SK-N-SH (cell line): Measurements from ENCODE around the gene FOXI2. TPM values are rescaled to one million over a fixed set of nuclear protein-coding genes. Genes with fewer than 3 reads are reported as not detected.

Source experiments
- CTCF ChIA-PET: fragments of 300-600, 350-600 bp; formaldehyde crosslinking; extraction: SDS; loops from one replicate; lab custom pipeline; 2021; lab: Yijun Ruan, JAX
- POLR2A ChIA-PET: fragments of 350-600 bp; sonication (Branson Sonifier 250); formaldehyde crosslinking; extraction: SDS; loops from one replicate; lab custom pipeline; 2020; ENCODE audit warnings: antibody characterized with exemption, inconsistent platforms; lab: Yijun Ruan, JAX
- DNase-seq: peaks from one replicate; pipeline ENCODE4 v3.0.0; 2012
- H2AFZ ChIP-seq: fragments of 200-600 bp; sonication (generic); 2 replicates; pipeline ENCODE4 v1.8.1; 2016; ENCODE audit warnings: antibody characterized with exemption, mild to moderate bottlenecking, low read depth
- H3F3A ChIP-seq: fragments of 200-600 bp; sonication (generic); replicated peaks from 2 replicates; pipeline ENCODE3; 2016; ENCODE audit warnings: antibody characterized with exemption, mild to moderate bottlenecking; ENCODE audit not compliant: insufficient read depth
- H3K27ac ChIP-seq, 2 experiments: fragments of 200-500 bp in 1 of 2; fragments of 200-600 bp in 1 of 2; sonication (Bioruptor generic) in 1 of 2; sonication (generic), shearing (Covaris generic) in 1 of 2; 2 replicates each; pipeline versions ENCODE4 v1.5.1 to v1.6.1; 2014 to 2016; ENCODE audit warnings: low read depth in 2 of 2, inconsistent platforms in 1 of 2, low read length in 1 of 2, mild to moderate bottlenecking in 1 of 2, mixed read lengths in 1 of 2
- H3K27me3 ChIP-seq: fragments of 200-600 bp; sonication (generic), shearing (Covaris generic); 2 replicates; pipeline ENCODE4 v1.6.1; 2016; ENCODE audit warnings: mixed run types; ENCODE audit not compliant: insufficient read depth
- H3K36me3 ChIP-seq, 2 experiments: fragments of 200-500 bp in 1 of 2; fragments of 200-600 bp in 1 of 2; sonication (Bioruptor generic) in 1 of 2; sonication (generic) in 1 of 2; replicated peaks in 1 of 2; 2 replicates each; pipeline versions ENCODE3 to v1.5.1; 2014 to 2016; ENCODE audit warnings: low read length in 1 of 2, mild to moderate bottlenecking in 1 of 2; ENCODE audit not compliant: insufficient read depth in 2 of 2, control insufficient read depth in 1 of 2
- H3K4me1 ChIP-seq, 2 experiments: fragments of 200-500 bp in 1 of 2; fragments of 200-600 bp in 1 of 2; sonication (Bioruptor generic) in 1 of 2; sonication (generic), shearing (Covaris generic) in 1 of 2; 2 replicates each; pipeline versions ENCODE4 v1.5.1 to v1.6.1; 2014 to 2016; ENCODE audit warnings: low read depth in 1 of 2, low read length in 1 of 2, mixed run types in 1 of 2; ENCODE audit not compliant: insufficient read depth in 2 of 2, control insufficient read depth in 1 of 2
- H3K4me2 ChIP-seq: fragments of 200-600 bp; sonication (generic), shearing (Covaris generic); 2 replicates; pipeline ENCODE4 v1.6.1; 2017; ENCODE audit warnings: mixed run types
- H3K4me3 ChIP-seq, 2 experiments: fragments of 200-500 bp in 1 of 2; fragments of 200-600 bp in 1 of 2; sonication (Bioruptor generic) in 1 of 2; sonication (generic), shearing (Covaris generic) in 1 of 2; 2 replicates each; pipeline versions ENCODE4 v1.5.1 to v1.8.1; 2014 to 2016; ENCODE audit warnings: low read depth in 2 of 2, inconsistent platforms in 1 of 2, low read length in 1 of 2, mild to moderate bottlenecking in 1 of 2, mixed read lengths in 1 of 2, moderate library complexity in 1 of 2
- H3K79me2 ChIP-seq: fragments of 200-600 bp; sonication (generic); 2 replicates; pipeline ENCODE4 v1.8.1; 2017; ENCODE audit warnings: mild to moderate bottlenecking; ENCODE audit not compliant: insufficient read depth
- H3K9ac ChIP-seq: fragments of 200-600 bp; sonication (generic); 2 replicates; pipeline ENCODE4 v1.6.1; 2017; ENCODE audit warnings: mixed run types
- H3K9me2 ChIP-seq: fragments of 200-600 bp; sonication (generic); 2 replicates; pipeline ENCODE4 v1.6.1; 2017; ENCODE audit warnings: mixed run types
- H3K9me3 ChIP-seq: fragments of 200-600 bp; sonication (generic); 2 replicates; pipeline ENCODE4 v1.6.1; 2017; ENCODE audit warnings: mixed run types, mild to moderate bottlenecking, moderate library complexity
- H4K20me1 ChIP-seq: fragments of 200-600 bp; sonication (generic); 2 replicates; pipeline ENCODE4 v1.6.1; 2017; ENCODE audit warnings: mild to moderate bottlenecking, mixed run types; ENCODE audit not compliant: insufficient read depth
- CHD2 ChIP-seq: fragments of 150-350 bp; IDR thresholded peaks from 2 replicates; pipeline ENCODE4 v1.6.1; 2018; ENCODE audit warnings: low read length; ENCODE audit not compliant: partially characterized antibody
- CTCF ChIP-seq: fragments of 200-600 bp; sonication (generic); IDR thresholded peaks from 2 replicates; pipeline ENCODE4 v1.6.1; 2017; ENCODE audit warnings: antibody characterized with exemption, mild to moderate bottlenecking, moderate library complexity
- EP300 ChIP-seq, 2 experiments: IDR thresholded peaks; 2 replicates each; pipeline versions ENCODE4 v1.4.0 to v1.6.1; 2012; ENCODE audit warnings: borderline replicate concordance in 1 of 2, low read depth in 1 of 2, low read length in 1 of 2
- FOSL2 ChIP-seq: IDR thresholded peaks from 2 replicates; pipeline ENCODE4 v1.4.0; 2012; ENCODE audit warnings: low read depth, mild to moderate bottlenecking, moderate library complexity, borderline replicate concordance
- GATA2 ChIP-seq: sonication (generic); formaldehyde crosslinking; IDR thresholded peaks from 2 replicates; pipeline ENCODE4 v1.5.0; 2020; ENCODE audit warnings: mild to moderate bottlenecking, missing genetic modification reagents
- IRF3 ChIP-seq: fragments of 150-350 bp; IDR thresholded peaks from 2 replicates; pipeline ENCODE4 v1.6.1; 2016; ENCODE audit warnings: mild to moderate bottlenecking, low read depth, low read length
- MAX ChIP-seq: IDR thresholded peaks from 2 replicates; pipeline ENCODE4 v1.4.0; 2012; ENCODE audit warnings: low read depth
- MEF2A ChIP-seq: IDR thresholded peaks from 2 replicates; pipeline ENCODE4 v1.4.0; 2012; ENCODE audit warnings: low read depth, borderline replicate concordance
- NFIC ChIP-seq: IDR thresholded peaks from 2 replicates; pipeline ENCODE4 v1.4.0; 2012; ENCODE audit warnings: borderline replicate concordance
- NRF1 ChIP-seq: IDR thresholded peaks from 2 replicates; pipeline ENCODE4 v1.6.1; 2012; ENCODE audit warnings: low read depth, mild to moderate bottlenecking, low read length
- PBX3 ChIP-seq: IDR thresholded peaks from 2 replicates; pipeline ENCODE4; 2012
- POLR2AphosphoS5 ChIP-seq: IDR thresholded peaks from 2 replicates; pipeline ENCODE4 v1.6.1; 2012; ENCODE audit warnings: low read depth, low read length
- RAD21 ChIP-seq: IDR thresholded peaks from 2 replicates; pipeline ENCODE4 v1.6.1; 2012; ENCODE audit warnings: mild to moderate bottlenecking, low read length
- REST ChIP-seq: IDR thresholded peaks from 2 replicates; pipeline ENCODE4 v1.6.1; 2012; ENCODE audit warnings: mild to moderate bottlenecking, low read depth, low read length, moderate library complexity
- RFX5 ChIP-seq: IDR thresholded peaks from 2 replicates; pipeline ENCODE4 v1.6.1; 2012; ENCODE audit warnings: mild to moderate bottlenecking, improper control_type of control experiment, low read length
- SIN3A ChIP-seq: IDR thresholded peaks from 2 replicates; pipeline ENCODE4 v1.6.1; 2012; ENCODE audit warnings: low read depth, mild to moderate bottlenecking, low read length, moderate library complexity, borderline replicate concordance
- SMC3 ChIP-seq: IDR thresholded peaks from 2 replicates; pipeline ENCODE4 v1.6.1; 2012; ENCODE audit warnings: low read depth, low read length, improper control_type of control experiment
- TAF1 ChIP-seq: IDR thresholded peaks from 2 replicates; pipeline ENCODE4 v1.6.1; 2012; ENCODE audit warnings: low read depth, mild to moderate bottlenecking, low read length, moderate library complexity, borderline replicate concordance
- TEAD4 ChIP-seq: IDR thresholded peaks from 2 replicates; pipeline ENCODE4 v1.4.0; 2012; ENCODE audit warnings: mild to moderate bottlenecking, borderline replicate concordance; ENCODE audit not compliant: insufficient read depth
- USF1 ChIP-seq: IDR thresholded peaks from 2 replicates; pipeline ENCODE4 v1.4.0; 2012; ENCODE audit warnings: low read depth, borderline replicate concordance
- YY1 ChIP-seq: IDR thresholded peaks from 2 replicates; pipeline ENCODE4 v1.4.0; 2012; ENCODE audit warnings: low read depth, mild to moderate bottlenecking
- WGBS: methylation state at CpG from one replicate; pipeline ENCODE4 v1.1.6; 2017; ENCODE audit warnings: low lambda C conversion rate; 5-methylcytosine and 5-hydroxymethylcytosine counted together
- polyA plus RNA-seq, 3 experiments: library from polyadenylated mRNA; depleted of rRNA; stranded (reverse); fragments of >200 nt; gene quantifications; 2 replicates each; pipeline ENCODE4 v1.2.3, GENCODE V29; 2012

Gene FOXI2
- polyA plus RNA-seq, 1 of the 3 experiments (the other 2 are of a cell fraction): not detected

- no peak for TF ChIP-seq MAX
- no peak for TF ChIP-seq YY1
Measured at GRCh38 chr10:127757033-127757432, 20.0 kb downstream of the FOXI2 start (continued).

- Histone ChIP-seq H3K4me3 (no peak overlapping the region), H3K36me3 (no peaks in the 10 kb centered on the region), H3K9me2 (no peaks in the 10 kb centered on the region), H3K4me2 (no peak overlapping the region), H3K9me3 (no peaks in the 10 kb centered on the region), H3K4me1 (no peaks in the 10 kb centered on the region), H3K9ac (no peak overlapping the region), H3K79me2 (no peaks in the 10 kb centered on the region), H2AFZ (no peak overlapping the region), H3K27ac (no peak overlapping the region), H3K27me3 (no peaks in the 10 kb centered on the region), H4K20me1 (no peaks in the 10 kb centered on the region), H3F3A (no peaks in the 10 kb centered on the region)
- 2% methylated on average over 2 of the region's 2 CpGs for WGBS
- ChIA-PET CTCF (interaction anchor here (1.4 to 2.9 kb wide), 2 partner anchors 95 to 252 kb away, joined by 3 to 11 read pairs; no protein-coding TSS in a partner anchor), POLR2A (no interaction called here)
- DNase-seq: no peak
- TF ChIP-seq CHD2: no peak
- no peak for TF ChIP-seq REST
- no peak for TF ChIP-seq FOSL2
- TF ChIP-seq CTCF: no peak
- TF ChIP-seq USF1: no peak
- no peak for TF ChIP-seq NRF1
- no peak for TF ChIP-seq PBX3
- TF ChIP-seq TEAD4: no peak
- no peak for TF ChIP-seq EP300 (IDR thresholded peaks at IDR 0.05; ENCODE audit: borderline replicate concordance in 1 of 2, low read depth in 1 of 2, low read length in 1 of 2)
- no peak for TF ChIP-seq GATA2 (CRISPR knock-in tag)
- TF ChIP-seq SMC3: no peak
- TF ChIP-seq RAD21: no peak
- TF ChIP-seq MEF2A: no peak
- no peak for TF ChIP-seq TAF1
- no peak for TF ChIP-seq NFIC
- no peak for TF ChIP-seq SIN3A
- no peak for TF ChIP-seq RFX5
- no peak for TF ChIP-seq IRF3
- TF ChIP-seq MAX: no peak
- TF ChIP-seq POLR2AphosphoS5: no peak
Measured at GRCh38 chr10:127759276-127759675, 22.3 kb downstream of the FOXI2 start.
